H9 (cell line): Measurements from ENCODE around the gene TDRD5. TPM values are rescaled to one million over a fixed set of nuclear protein-coding genes. Genes with fewer than 3 reads are reported as not detected.

Experiments
- DNase-seq: peaks from one replicate; pipeline ENCODE4 v3.0.0-alpha.2; 2017
- H2AFZ ChIP-seq: one replicate; pipeline ENCODE4 v1.6.1; 2013; ENCODE audit warnings: mild to moderate bottlenecking, low read length, control low read depth, moderate library complexity
- H2AK5ac ChIP-seq: 2 replicates; pipeline ENCODE4 v1.6.1; 2013; ENCODE audit warnings: low read length, control low read depth, mixed read lengths; ENCODE audit not compliant: insufficient read length
- H2BK120ac ChIP-seq: one replicate; pipeline ENCODE4 v1.6.1; 2013; ENCODE audit warnings: low read depth, mild to moderate bottlenecking, low read length, control low read depth, inconsistent platforms; ENCODE audit not compliant: poor library complexity, severe bottlenecking
- H2BK12ac ChIP-seq: 2 replicates; pipeline ENCODE4 v1.6.1; 2013; ENCODE audit warnings: low read length, control low read depth, mixed read lengths, low read depth; ENCODE audit not compliant: insufficient read length
- H2BK15ac ChIP-seq: 2 replicates; pipeline ENCODE4 v1.6.1; 2013; ENCODE audit warnings: low read depth, low read length, control low read depth
- H2BK20ac ChIP-seq: one replicate; pipeline ENCODE4 v1.6.1; 2013; ENCODE audit warnings: low read depth, mild to moderate bottlenecking, low read length, control low read depth, inconsistent platforms; ENCODE audit not compliant: poor library complexity, severe bottlenecking
- H2BK5ac ChIP-seq: 2 replicates; pipeline ENCODE4 v1.6.1; 2013; ENCODE audit warnings: low read length, control low read depth, mixed read lengths; ENCODE audit not compliant: insufficient read length
- H3K14ac ChIP-seq: 2 replicates; pipeline ENCODE4 v1.6.1; 2013; ENCODE audit warnings: low read length, control low read depth; ENCODE audit not compliant: insufficient read depth
- H3K18ac ChIP-seq: 2 replicates; pipeline ENCODE4 v1.6.1; 2013; ENCODE audit warnings: low read depth, mild to moderate bottlenecking, mixed read lengths, low read length, control low read depth; ENCODE audit not compliant: insufficient read length
- H3K23ac ChIP-seq: 2 replicates; pipeline ENCODE4 v1.6.1; 2013; ENCODE audit warnings: low read length, control low read depth, mixed read lengths, low read depth; ENCODE audit not compliant: insufficient read length
- H3K23me2 ChIP-seq: 2 replicates; pipeline ENCODE4 v1.6.1; 2013; ENCODE audit warnings: low read depth, mild to moderate bottlenecking, mixed read lengths, low read length, control low read depth; ENCODE audit not compliant: insufficient read length, poor library complexity, severe bottlenecking
- H3K27ac ChIP-seq: 2 replicates; pipeline ENCODE4 v1.5.1; 2013; ENCODE audit warnings: low read length, control low read depth, mixed read lengths, low read depth; ENCODE audit not compliant: insufficient read length
- H3K27me3 ChIP-seq: 2 replicates; pipeline ENCODE4 v1.6.1; 2013; ENCODE audit warnings: low read length, control low read depth, inconsistent platforms; ENCODE audit not compliant: insufficient read depth
- H3K4ac ChIP-seq: 2 replicates; pipeline ENCODE4 v1.6.1; 2013; ENCODE audit warnings: low read depth, mild to moderate bottlenecking, control low read depth, inconsistent platforms, low read length, moderate library complexity
- H3K4me1 ChIP-seq: 2 replicates; pipeline ENCODE4 v1.6.1; 2013; ENCODE audit warnings: low read length, control low read depth, inconsistent platforms; ENCODE audit not compliant: insufficient read depth
- H3K4me2 ChIP-seq: 2 replicates; pipeline ENCODE4 v1.6.1; 2013; ENCODE audit warnings: low read length, control low read depth, mixed read lengths; ENCODE audit not compliant: insufficient read length, insufficient read depth
- H3K56ac ChIP-seq: 2 replicates; pipeline ENCODE4 v1.6.1; 2013; ENCODE audit warnings: low read depth, mild to moderate bottlenecking, mixed read lengths, low read length, control low read depth; ENCODE audit not compliant: insufficient read length
- H3K79me1 ChIP-seq: 2 replicates; pipeline ENCODE4 v1.6.1; 2013; ENCODE audit warnings: low read depth, mild to moderate bottlenecking, moderate library complexity, low read length, control low read depth, inconsistent platforms; ENCODE audit not compliant: insufficient read depth, poor library complexity, severe bottlenecking
- H3K79me2 ChIP-seq: 2 replicates; pipeline ENCODE4 v1.6.1; 2013; ENCODE audit warnings: low read length, control low read depth, inconsistent platforms; ENCODE audit not compliant: insufficient read depth
- H3K9ac ChIP-seq: 2 replicates; pipeline ENCODE4 v1.6.1; 2013; ENCODE audit warnings: low read length, control low read depth, mixed read lengths; ENCODE audit not compliant: insufficient read length; ENCODE audit errors: extremely low read depth
- H3K9me3 ChIP-seq: one replicate; pipeline ENCODE4 v1.6.1; 2013; ENCODE audit warnings: low read depth, low read length, inconsistent platforms; ENCODE audit not compliant: control insufficient read depth
- H3T11ph ChIP-seq: one replicate; pipeline ENCODE4 v1.6.1; 2013; ENCODE audit warnings: mild to moderate bottlenecking, low read length, control low read depth, inconsistent platforms
- H4K20me1 ChIP-seq: one replicate; pipeline ENCODE4 v1.6.1; 2013; ENCODE audit not compliant: control insufficient read depth, insufficient read length, insufficient read depth
- H4K5ac ChIP-seq: 2 replicates; pipeline ENCODE4 v1.6.1; 2013; ENCODE audit warnings: low read depth, mild to moderate bottlenecking, mixed read lengths, low read length, control low read depth; ENCODE audit not compliant: insufficient read length
- H4K8ac ChIP-seq: replicated peaks from 2 replicates; pipeline ENCODE4 v1.6.1; 2013; ENCODE audit warnings: low read length, control low read depth, mixed read lengths, low read depth; ENCODE audit not compliant: insufficient read length
- H4K91ac ChIP-seq: 2 replicates; pipeline ENCODE4 v1.6.1; 2013; ENCODE audit warnings: low read depth, mild to moderate bottlenecking, moderate library complexity, mixed read lengths, low read length, control low read depth; ENCODE audit not compliant: insufficient read length
- H3K27ac Mint-ChIP-seq, 3 experiments: 2 replicates in 2 of 3; 3 replicates in 1 of 3; pipeline ENCODE4 v1.8.0; 2020 to 2021; ENCODE audit warnings: mixed read lengths in 3 of 3, mild to moderate bottlenecking in 1 of 3, moderate library complexity in 1 of 3
- H3K27me3 Mint-ChIP-seq: 2 replicates; pipeline ENCODE4 v1.8.0; 2021; ENCODE audit warnings: low read depth, mild to moderate bottlenecking, moderate library complexity, mixed read lengths
- H3K36me3 Mint-ChIP-seq, 3 experiments: 2 replicates in 2 of 3; 3 replicates in 1 of 3; pipeline ENCODE4 v1.8.0; 2020 to 2021; ENCODE audit warnings: low read depth in 3 of 3, mixed read lengths in 3 of 3; ENCODE audit not compliant: insufficient read depth in 1 of 3
- H3K4me1 Mint-ChIP-seq, 2 experiments: 2 replicates each; pipeline ENCODE4 v1.8.0; 2020; ENCODE audit warnings: mixed read lengths in 2 of 2
- H3K4me3 Mint-ChIP-seq, 2 experiments: 2 replicates in 1 of 2; 3 replicates in 1 of 2; pipeline ENCODE4 v1.8.0; 2020 to 2021; ENCODE audit warnings: mild to moderate bottlenecking in 2 of 2, mixed read lengths in 2 of 2, moderate library complexity in 1 of 2
- H3K9me3 Mint-ChIP-seq, 2 experiments: 2 replicates in 1 of 2; 3 replicates in 1 of 2; pipeline ENCODE4 v1.8.0; 2020; ENCODE audit warnings: mild to moderate bottlenecking in 2 of 2, mixed read lengths in 2 of 2, moderate library complexity in 1 of 2
- CTCF ChIP-seq: fragments of 200-600 bp; sonication (generic); conservative IDR thresholded peaks from 3 replicates; pipeline ENCODE4 v1.8.0; 2021; ENCODE audit warnings: antibody characterized with exemption, mild to moderate bottlenecking
- WGBS: extraction: QIAGEN DNeasy Blood & Tissue Kit; methylation state at CpG from one replicate; pipeline ENCODE4 v1.1.7; 2013; ENCODE audit warnings: missing lambda C conversion rate, low lambda C conversion rate, mixed read lengths; ENCODE audit not compliant: insufficient read length; ENCODE audit errors: extremely low coverage; 5-methylcytosine and 5-hydroxymethylcytosine counted together
- total RNA-seq: library from RNA; stranded (reverse); gene quantifications from 2 replicates; pipeline ENCODE4 v1.2.1, GENCODE V29; 2021

Gene TDRD5
- total RNA-seq, 1 experiment from 2014 or later: 0.33 TPM

- no peaks in the 10 kb centered on the region for H3K23me2 ChIP-seq
- no peaks in the 10 kb centered on the region for H3K79me2 ChIP-seq
- no peak for TF ChIP-seq CTCF
- no peaks in the 10 kb centered on the region for H3K27me3 ChIP-seq
- no peak overlapping the region for H2BK15ac ChIP-seq
- H2AFZ ChIP-seq: no peak overlapping the region
- no peak overlapping the region for H3K14ac ChIP-seq
- H3K56ac ChIP-seq: no peak overlapping the region
- H3K4ac ChIP-seq: no peak overlapping the region
- H3K4me1 ChIP-seq: no peaks in the 10 kb centered on the region
- Mint-ChIP-seq H3K27ac (no peak overlapping the region), H3K4me1 (0 out of 4 replicates have a peak, but pooled peaks cover 0 to 2% of the 10 kb centered on the region in 2 experiments), H3K27me3 (peaks cover 10% of the 10 kb centered on the region), H3K36me3 (no peaks in the 10 kb centered on the region), H3K9me3 (peaks cover 2% of the 10 kb centered on the region in 2 experiments; a peak in 2 of 5 replicates), H3K4me3 (no peak overlapping the region)
- no peak overlapping the region for H3K9ac ChIP-seq
- no peak overlapping the region for H4K91ac ChIP-seq
- H4K5ac ChIP-seq: no peak overlapping the region
- H3T11ph ChIP-seq: no peak overlapping the region
- H2BK12ac ChIP-seq: no peak overlapping the region
- no peak overlapping the region for H3K23ac ChIP-seq
- no peak overlapping the region for H3K27ac ChIP-seq
- H2AK5ac ChIP-seq: no peak overlapping the region
- no peaks in the 10 kb centered on the region for H3K9me3 ChIP-seq
- WGBS: no CpG with 5 or more reads among the region's 5 CpGs
- H3K18ac ChIP-seq: no peak overlapping the region
- H2BK120ac ChIP-seq: no peak overlapping the region
- no peak overlapping the region for H4K8ac ChIP-seq
- no peak overlapping the region for H3K4me2 ChIP-seq
- no peaks in the 10 kb centered on the region for H3K79me1 ChIP-seq
- no peak overlapping the region for H2BK5ac ChIP-seq
- H4K20me1 ChIP-seq: no peaks in the 10 kb centered on the region
- DNase-seq: no peak
- no peak overlapping the region for H2BK20ac ChIP-seq
Measured at GRCh38 chr1:179702946-179703539, 111.4 kb downstream of the TDRD5 start.
